ENCODE measurements around the gene PRAMEF12. TPM values are rescaled to one million over a fixed set of nuclear protein-coding genes. Genes with fewer than 3 reads are reported as not detected.

PRAMEF12 gene
- total and polyA plus RNA-seq, 10 of the 15 experiments (the other 5 are each of a cell fraction or from before 2014, with no cell fraction given): not detected

DNA sequence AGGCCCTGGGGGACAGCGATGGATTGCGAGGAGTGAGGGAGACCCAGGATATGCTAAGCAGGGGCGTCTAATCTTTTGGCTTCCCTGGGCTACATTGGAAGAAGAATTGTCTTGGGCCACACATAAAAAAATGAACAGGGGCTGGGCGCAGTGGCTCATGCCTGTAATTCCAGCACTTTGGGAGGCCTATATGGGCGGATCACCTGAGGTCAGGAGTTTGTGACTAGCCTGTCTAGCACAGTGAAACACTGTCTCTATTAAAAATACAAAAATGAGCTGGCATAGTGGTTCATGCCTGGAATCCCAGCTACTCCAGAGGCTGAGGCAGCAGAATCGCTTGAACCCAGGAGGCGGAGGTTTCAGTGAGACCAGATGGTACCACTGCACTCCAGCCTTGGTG, 10.8 kb upstream of the PRAMEF12 start:
- Histone ChIP-seq H3K9ac (ENCODE audit: control insufficient read depth, insufficient read depth, low read length) (no peak overlapping the region), H3K27me3 (replicated peaks in 1 of 2; ENCODE audit: control insufficient read depth in 2 of 2, insufficient read depth in 2 of 2, low read length in 1 of 2) (peaks cover 0 to 3% of the 10 kb centered on the region in 2 experiments; a peak in 2 of 4 replicates), H3K79me2 (ENCODE audit: control insufficient read depth, insufficient read depth, low read length) (no peaks in the 10 kb centered on the region), H3K9me3 (replicated peaks; ENCODE audit: control insufficient read depth, insufficient read depth, low read length) (no peaks in the 10 kb centered on the region), H3K27ac (ENCODE audit: control insufficient read depth, insufficient read depth) (no peak overlapping the region), H3K4me1 (ENCODE audit: control insufficient read depth, insufficient read depth, low read length) (no peaks in the 10 kb centered on the region), H4K20me1 (ENCODE audit: control insufficient read depth, insufficient read depth) (no peaks in the 10 kb centered on the region), H3K36me3 (ENCODE audit: control insufficient read depth in 2 of 2, insufficient read depth in 2 of 2, low read length in 1 of 2) (no peaks in the 10 kb centered on the region), H2AFZ (ENCODE audit: control insufficient read depth, low read depth, low read length) (no peak overlapping the region), H3K4me2 (ENCODE audit: control insufficient read depth, insufficient read depth) (no peak overlapping the region), H3K4me3 (no peak overlapping the region)
- CTCF ChIA-PET: no interaction called here
- BruUV-seq (replicated peaks): no TSS peak
- FAIRE-seq (no peak), DNase-seq (ENCODE audit: low read depth, low spot score) (no peak), ATAC-seq (no peak)
- WGBS (ENCODE audit: insufficient coverage, insufficient replicate concordance, low lambda C conversion rate, missing lambda C conversion rate): 16% methylated on average over 7 of the region's 7 CpGs
- in situ Hi-C loops (cut with MboI) (no loop called here), intact Hi-C loops (cut with micrococcal nuclease; ENCODE audit: unreplicated experiment) (no loop called here)
- SMC1A ChIA-PET (ENCODE audit: uncharacterized antibody, unreplicated experiment): no interaction called here
- RAD21 ChIA-PET (ENCODE audit: unreplicated experiment): no interaction called here
- POLR2A ChIA-PET: no interaction called here
- TF ChIP-seq CBX5 (IDR thresholded peaks at IDR 0.05; ENCODE audit: low read depth) (no peak), RB1 (IDR thresholded peaks at IDR 0.05; ENCODE audit: borderline replicate concordance) (no peak), PKNOX1 (IDR thresholded peaks at IDR 0.05) (no peak), NR2C1 (IDR thresholded peaks at IDR 0.05) (no peak), RFX5 (IDR thresholded peaks at IDR 0.05; ENCODE audit: low read depth, low read length) (no peak), CREB1 (IDR thresholded peaks at IDR 0.05; ENCODE audit: low read depth) (no peak)

GRCh38 chr1:12763479-12763878, 10.1 kb upstream of the PRAMEF12 start:
- ChIA-PET CTCF (no interaction called here), SMC1A (ENCODE audit: uncharacterized antibody, unreplicated experiment) (no interaction called here), POLR2A (no interaction called here), RAD21 (ENCODE audit: unreplicated experiment) (no interaction called here)
- no peak overlapping the region for H3K9ac ChIP-seq (ENCODE audit: control insufficient read depth, insufficient read depth, low read length)
- H3K36me3 ChIP-seq (ENCODE audit: control insufficient read depth in 2 of 2, insufficient read depth in 2 of 2, low read length in 1 of 2): no peaks in the 10 kb centered on the region
- no peak overlapping the region for H3K27ac ChIP-seq (ENCODE audit: control insufficient read depth, insufficient read depth)
- no peaks in the 10 kb centered on the region for H3K79me2 ChIP-seq (ENCODE audit: control insufficient read depth, insufficient read depth, low read length)
- no peak overlapping the region for H3K4me3 ChIP-seq
- BruUV-seq (replicated peaks): no TSS peak
- ATAC-seq: no peak
- no peaks in the 10 kb centered on the region for H3K9me3 ChIP-seq (replicated peaks; ENCODE audit: control insufficient read depth, insufficient read depth, low read length)
- no peak for FAIRE-seq
- H3K4me2 ChIP-seq (ENCODE audit: control insufficient read depth, insufficient read depth): no peak overlapping the region
- 23% methylated on average over 4 of the region's 4 CpGs for WGBS (ENCODE audit: insufficient coverage, insufficient replicate concordance, low lambda C conversion rate, missing lambda C conversion rate)
- H3K27me3 ChIP-seq (replicated peaks in 1 of 2; ENCODE audit: control insufficient read depth in 2 of 2, insufficient read depth in 2 of 2, low read length in 1 of 2): peaks cover 0 to 3% of the 10 kb centered on the region in 2 experiments; a peak in 2 of 4 replicates
- in situ Hi-C loops (cut with MboI) (no loop called here), intact Hi-C loops (cut with micrococcal nuclease; ENCODE audit: unreplicated experiment) (no loop called here)
- DNase-seq (ENCODE audit: low read depth, low spot score): no peak
- H3K4me1 ChIP-seq (ENCODE audit: control insufficient read depth, insufficient read depth, low read length): no peaks in the 10 kb centered on the region
- no peaks in the 10 kb centered on the region for H4K20me1 ChIP-seq (ENCODE audit: control insufficient read depth, insufficient read depth)
- TF ChIP-seq BCL11A (IDR thresholded peaks at IDR 0.05; ENCODE audit: low read depth, low read length) (no peak), TBL1XR1 (IDR thresholded peaks at IDR 0.05; ENCODE audit: low read depth, low read length) (no peak), CREB1 (IDR thresholded peaks at IDR 0.05; ENCODE audit: low read depth) (no peak), LARP7 (IDR thresholded peaks at IDR 0.05) (no peak), RB1 (IDR thresholded peaks at IDR 0.05; ENCODE audit: borderline replicate concordance) (no peak), WRNIP1 (IDR thresholded peaks at IDR 0.05; ENCODE audit: borderline replicate concordance, low read depth, low read length) (no peak), BRCA1 (IDR thresholded peaks at IDR 0.05; ENCODE audit: low read depth, low read length) (no peak)
- TF ChIP-seq, protein P1, sequence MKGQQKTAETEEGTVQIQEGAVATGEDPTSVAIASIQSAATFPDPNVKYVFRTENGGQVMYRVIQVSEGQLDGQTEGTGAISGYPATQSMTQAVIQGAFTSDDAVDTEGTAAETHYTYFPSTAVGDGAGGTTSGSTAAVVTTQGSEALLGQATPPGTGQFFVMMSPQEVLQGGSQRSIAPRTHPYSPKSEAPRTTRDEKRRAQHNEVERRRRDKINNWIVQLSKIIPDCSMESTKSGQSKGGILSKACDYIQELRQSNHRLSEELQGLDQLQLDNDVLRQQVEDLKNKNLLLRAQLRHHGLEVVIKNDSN (IDR thresholded peaks at IDR 0.05; ENCODE audit: borderline replicate concordance, extremely low read length, insufficient read depth, low read depth, low read length): no peak
- no peak overlapping the region for H2AFZ ChIP-seq (ENCODE audit: control insufficient read depth, low read depth, low read length)

All from GM12878 (cell line).